HL-60 (cell line): ENCODE measurements around the gene ASB10.

Source experiments
- CTCF ChIP-seq: IDR thresholded peaks from one replicate; pipeline ENCODE4 v1.5.1; 2011; ENCODE audit warnings: low read length, control low read depth, inconsistent platforms; ENCODE audit not compliant: insufficient read depth
- POLR2AphosphoS5 ChIP-seq: IDR thresholded peaks from 2 replicates; pipeline ENCODE4 v1.6.1; 2012; ENCODE audit warnings: low read depth

- TF ChIP-seq CTCF (no peak), POLR2AphosphoS5 (no peak)
These were observed 31.1 kb upstream of the ASB10 start for GRCh38 chr7:151218170-151218569.
